ENCODE results near the gene TBX1.

Gene TBX1

GRCh38 chr22:19753996-19754700, 6.4 kb upstream of the TBX1 start:
- FAIRE-seq: no peak

- FAIRE-seq: no peak
Measured at GRCh38 chr22:19754701-19755144, 5.9 kb upstream of the TBX1 start.

GRCh38 chr22:19755145-19755710, 5.3 kb upstream of the TBX1 start:
- no peak for FAIRE-seq

- no peak for FAIRE-seq
Measured at GRCh38 chr22:19755722-19756287, 4.8 kb upstream of the TBX1 start.

DNA sequence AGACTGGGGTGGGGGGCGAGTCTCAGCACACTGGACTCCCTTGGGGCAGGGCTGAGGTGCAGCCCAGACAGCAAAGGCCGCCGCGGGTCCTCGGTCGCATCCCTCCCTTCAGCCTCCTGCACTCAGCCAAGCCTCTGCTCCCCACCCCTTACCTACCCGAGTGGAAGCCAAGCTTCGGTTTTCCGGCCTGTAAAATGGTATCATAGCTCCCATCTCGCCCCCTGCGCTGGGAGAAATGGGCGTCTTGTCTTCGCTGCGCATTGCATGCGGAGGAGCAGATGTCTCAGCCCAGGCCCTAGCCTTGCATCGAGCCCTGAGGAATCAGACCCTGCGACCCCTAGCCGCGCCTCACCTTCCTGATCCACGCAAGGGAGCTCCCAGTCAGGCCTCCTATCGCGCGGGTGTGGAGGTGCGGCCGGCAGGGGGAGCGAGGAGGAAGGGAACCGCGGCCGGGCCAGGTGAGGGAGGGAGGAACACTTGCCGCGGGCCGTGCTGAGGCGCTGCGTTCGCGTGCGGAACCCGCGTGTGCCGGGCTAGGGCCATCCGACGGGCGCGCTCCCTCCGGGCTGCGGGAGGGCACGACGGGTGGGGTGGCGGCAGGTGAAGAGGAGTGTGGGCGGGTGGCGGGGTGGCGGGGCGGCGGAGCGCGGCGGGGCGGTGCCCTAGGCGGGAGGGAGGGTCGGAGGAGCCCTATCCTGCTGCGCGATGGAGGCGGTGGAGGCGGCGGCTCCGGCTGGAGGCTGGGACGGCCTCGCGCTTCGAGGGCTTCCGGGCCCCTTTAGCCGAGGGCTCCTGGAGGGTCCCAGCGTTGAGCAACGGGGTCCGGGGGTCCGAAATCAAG, 4.1 kb upstream of the TBX1 start:
- no peak for FAIRE-seq

GRCh38 chr22:19757140-19757984, 3.2 kb upstream of the TBX1 start:
- FAIRE-seq: no peak

DNA sequence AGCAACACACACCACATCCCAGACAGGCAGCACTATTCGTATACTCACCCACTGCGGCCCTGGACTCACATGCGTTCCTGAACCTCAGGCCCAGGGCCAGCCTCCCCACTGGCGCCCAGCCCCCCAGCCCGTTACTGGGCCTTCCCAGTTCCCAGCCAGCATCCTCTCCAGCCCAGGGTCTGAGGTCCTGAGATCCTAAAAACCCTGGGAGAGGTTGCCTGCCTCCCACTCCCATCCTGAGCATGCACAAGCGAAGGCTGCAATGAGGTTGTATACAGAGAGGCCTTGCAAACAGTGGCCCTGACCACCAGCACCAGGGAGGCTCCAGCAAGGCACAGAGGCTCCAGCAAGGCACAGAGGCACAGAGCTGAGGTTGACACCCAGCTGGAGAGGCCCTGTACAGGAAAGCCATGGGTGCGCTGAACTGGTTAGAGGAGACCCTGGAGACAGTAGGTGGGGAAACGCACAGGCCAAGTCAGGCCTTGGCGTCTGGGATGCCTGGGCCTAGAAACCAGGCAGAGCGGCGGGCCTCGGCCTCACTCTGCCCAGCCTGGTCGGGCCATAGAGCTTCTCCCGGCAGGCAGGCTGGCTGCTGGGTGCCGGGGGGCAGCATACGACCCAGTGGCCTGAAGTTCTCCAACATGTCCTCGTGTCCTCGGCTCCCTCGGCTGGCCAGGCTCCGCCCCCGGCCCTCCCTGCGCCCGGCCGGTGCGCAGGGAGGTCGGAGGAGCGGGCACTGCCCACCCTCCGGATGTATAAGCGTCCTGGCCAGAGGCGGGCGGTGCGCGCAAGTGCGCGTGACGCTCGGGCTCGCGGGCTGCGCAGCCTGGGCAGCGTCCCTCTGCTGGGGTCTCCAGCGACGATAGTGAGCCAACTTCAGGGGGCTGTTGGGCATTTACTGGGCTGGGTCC, 2.3 kb upstream of the TBX1 start:
- FAIRE-seq: no peak

DNA sequence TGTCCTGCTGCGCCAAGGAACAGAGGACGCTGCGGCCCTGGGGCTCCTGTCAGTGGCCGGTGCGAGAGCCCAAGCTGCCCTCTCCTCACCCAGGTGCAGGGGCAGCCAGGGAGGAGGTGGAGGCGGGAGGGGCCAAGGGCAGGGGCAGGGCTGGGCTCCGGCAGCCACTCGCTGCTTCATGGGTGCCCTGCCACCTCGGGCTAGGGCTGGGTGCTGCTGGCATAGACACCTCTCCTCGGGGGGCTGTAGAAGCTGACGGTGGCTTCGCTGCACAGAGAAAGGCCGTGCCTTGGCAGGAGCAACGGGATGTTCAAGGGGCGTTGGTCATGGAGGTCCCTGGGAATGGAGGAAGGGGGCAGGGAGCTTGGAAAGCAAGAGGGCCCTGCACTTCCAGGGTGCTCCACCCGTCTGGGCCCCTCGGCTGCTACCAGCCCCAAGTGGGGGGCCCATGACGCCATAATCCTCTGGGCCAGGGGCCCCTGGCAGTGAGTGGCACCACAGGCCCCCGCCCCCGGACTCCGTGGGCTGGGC, 1.6 kb upstream of the TBX1 start:
- no peak for FAIRE-seq

- FAIRE-seq: no peak
Measured at GRCh38 chr22:19759427-19760057, 1.0 kb upstream of the TBX1 start.

GRCh38 chr22:19760951-19761724, 560 bp downstream of the TBX1 start:
- FAIRE-seq: no peak

DNA sequence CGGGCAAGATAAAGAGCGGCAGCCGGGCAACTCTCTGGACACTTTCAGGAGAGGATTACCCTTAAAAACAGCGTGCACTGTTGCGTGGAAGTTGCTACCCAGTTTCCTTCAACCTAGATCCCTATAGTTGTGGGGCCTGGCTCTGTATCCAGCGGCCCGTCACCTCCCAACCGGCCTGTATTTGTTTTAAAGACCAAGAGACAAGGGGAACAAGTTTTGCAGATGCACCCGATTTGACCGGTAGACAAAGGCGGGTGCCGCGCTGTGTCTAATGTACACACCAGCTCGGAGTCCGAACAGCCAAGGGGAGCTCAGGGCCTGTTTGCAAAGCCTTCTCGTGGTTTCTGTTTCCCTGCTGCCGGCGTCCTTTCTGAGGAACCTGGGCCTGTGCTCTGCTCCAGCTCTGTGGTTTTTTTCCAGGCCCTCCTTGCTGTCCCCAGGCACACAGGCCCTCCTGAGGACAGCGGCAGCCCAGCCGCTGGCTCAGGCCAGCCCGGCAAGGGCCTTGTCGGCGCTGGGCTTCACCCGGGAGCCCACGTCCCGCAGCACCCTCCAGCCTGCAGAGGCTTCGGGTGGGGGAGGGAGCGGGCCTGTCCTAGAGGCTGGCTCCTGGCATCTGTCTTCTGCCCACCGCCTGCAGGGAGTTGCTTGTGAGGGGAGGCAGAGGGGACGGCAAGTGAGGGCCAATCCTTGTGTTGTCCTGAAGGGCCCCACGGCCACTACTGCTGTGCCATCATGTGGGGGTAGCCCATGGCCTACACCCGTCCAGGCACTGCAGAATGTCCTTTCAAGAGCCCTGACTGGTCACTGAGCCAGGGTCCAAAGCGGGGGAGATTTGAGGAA, 1.4 kb downstream of the TBX1 start:
- no peak for FAIRE-seq

DNA sequence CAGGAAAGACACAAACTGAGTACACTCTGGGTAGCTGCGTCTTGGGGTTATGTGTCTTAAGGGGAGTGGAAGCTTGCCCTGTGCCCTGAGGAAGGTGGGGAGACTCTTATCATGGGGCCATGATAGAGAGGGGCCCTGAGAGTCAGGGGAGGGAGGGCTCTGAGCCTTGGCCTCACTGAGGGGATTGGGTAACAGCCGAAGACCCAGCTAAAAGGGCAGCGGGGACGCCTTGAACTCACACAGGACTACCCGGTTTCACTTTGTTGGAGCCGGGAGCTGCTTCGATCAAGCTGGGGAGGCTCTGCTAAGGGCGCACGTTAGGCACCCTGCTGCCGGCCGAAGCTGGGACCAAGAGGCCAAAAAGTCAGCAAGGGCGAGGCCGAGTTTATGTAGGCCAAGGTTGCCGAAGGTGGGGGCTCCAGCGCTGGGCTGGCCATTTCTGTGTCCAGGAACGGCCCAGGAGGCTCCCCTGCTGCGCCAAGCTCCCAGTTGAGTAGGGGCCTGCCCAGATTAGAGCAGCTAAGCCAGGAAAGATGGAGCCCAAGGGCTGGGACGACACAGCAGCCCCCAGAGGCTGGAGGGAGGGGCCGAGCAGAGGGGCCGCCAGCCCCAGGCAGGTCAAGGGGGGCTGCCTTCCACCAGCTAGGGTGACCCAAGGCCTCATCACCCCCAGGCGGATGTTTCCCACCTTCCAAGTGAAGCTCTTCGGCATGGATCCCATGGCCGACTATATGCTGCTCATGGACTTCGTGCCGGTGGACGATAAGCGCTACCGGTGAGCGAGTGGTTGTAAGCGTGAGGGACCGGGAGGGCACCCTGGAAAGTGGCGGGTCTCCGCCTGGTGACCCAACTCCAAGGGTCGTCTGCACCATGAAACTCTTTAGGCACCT, 2.2 kb downstream of the TBX1 start:
- FAIRE-seq: no peak

- no peak for FAIRE-seq
Measured at GRCh38 chr22:19763458-19764298, 3.1 kb downstream of the TBX1 start.

DNA sequence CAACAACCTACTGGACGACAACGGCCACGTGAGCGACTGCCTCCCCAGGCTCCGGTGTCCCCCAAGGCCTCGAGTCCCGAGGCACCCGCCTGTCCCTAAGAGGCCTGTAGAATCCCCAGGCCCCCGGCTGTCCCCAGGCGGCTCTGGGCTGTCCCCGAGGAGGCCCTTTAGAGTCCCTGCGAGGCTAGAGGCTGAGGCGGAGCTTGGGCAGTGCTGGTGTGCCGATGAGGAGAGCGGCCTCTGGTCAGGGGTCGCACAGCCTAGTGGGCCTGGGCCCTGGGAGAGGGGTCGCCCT, 3.7 kb downstream of the TBX1 start:
- no peak for FAIRE-seq

DNA sequence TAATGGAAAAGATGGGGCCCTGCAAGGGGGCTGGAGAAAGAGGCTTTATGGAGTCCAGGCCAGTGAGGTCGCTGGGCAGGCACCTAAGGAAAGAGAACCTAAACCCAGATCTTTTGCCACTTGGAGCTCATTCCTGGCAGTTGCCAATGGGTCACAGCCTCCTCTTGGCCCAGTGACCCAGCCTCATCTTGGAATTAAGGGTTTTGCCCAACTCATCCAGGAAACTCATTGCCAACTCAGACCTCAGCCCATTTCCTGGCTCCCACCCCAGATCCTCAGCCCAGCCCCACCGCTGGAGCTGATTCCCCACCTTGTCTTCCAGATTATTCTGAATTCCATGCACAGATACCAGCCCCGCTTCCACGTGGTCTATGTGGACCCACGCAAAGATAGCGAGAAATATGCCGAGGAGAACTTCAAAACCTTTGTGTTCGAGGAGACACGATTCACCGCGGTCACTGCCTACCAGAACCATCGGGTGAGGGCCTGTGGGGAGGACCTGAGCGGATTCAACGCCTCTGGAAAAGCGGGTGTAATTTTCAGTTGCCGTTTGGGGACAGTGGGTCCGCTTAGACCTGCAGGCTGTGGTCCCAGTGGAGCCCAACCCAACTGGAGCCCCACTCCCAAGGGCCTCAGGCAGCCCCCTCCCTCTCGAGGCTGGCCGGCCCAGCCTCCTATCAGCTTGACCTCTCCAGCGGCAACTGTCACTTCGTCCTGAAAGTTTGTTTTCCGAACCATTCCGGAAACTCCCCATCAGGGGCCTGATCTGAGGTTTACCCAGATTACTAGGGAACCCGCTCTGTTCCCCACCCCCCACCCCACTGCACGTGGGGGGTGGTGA, 4.3 kb downstream of the TBX1 start:
- FAIRE-seq: no peak
